ENCODE results near the gene SMIM14.

DNA sequence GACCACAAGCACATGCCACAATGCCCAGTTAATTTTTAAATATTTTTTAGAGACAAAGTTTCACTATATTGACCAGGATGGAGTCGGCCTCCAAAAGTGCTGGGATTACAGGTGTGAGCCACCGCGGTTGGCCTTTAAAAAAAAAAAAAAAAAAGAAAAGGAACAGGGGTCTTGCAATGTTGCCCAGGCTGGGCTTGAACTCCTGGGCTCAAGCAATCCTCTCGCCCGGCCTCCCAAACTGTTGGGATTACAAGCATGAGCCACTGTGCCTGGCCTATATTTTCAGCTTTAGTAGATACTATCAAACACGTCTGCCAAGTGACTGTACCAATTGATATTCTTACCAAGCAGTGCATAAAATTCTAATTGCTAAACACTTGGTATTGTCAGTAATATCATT is 120.2 kb downstream of the SMIM14 start:
- TF ChIP-seq POLR2A (IDR thresholded peaks at IDR 0.05; ENCODE audit: low read length) (no peak), GATA1 (IDR thresholded peaks at IDR 0.05; ENCODE audit: low read depth, low read length) (no peak)
